OCI-M1 (cell line): ENCODE data around the gene YPEL2.
"Not testable (repeated sequence)": the region's sequence is repeated elsewhere in the genome, so short reads cannot be mapped to it uniquely, and the experiment has no call there.

Experiments used
- DNase-seq: peaks from one replicate; lab custom pipeline; 2025; lab: John Stamatoyannopoulos, UW

Gene YPEL2

DNA sequence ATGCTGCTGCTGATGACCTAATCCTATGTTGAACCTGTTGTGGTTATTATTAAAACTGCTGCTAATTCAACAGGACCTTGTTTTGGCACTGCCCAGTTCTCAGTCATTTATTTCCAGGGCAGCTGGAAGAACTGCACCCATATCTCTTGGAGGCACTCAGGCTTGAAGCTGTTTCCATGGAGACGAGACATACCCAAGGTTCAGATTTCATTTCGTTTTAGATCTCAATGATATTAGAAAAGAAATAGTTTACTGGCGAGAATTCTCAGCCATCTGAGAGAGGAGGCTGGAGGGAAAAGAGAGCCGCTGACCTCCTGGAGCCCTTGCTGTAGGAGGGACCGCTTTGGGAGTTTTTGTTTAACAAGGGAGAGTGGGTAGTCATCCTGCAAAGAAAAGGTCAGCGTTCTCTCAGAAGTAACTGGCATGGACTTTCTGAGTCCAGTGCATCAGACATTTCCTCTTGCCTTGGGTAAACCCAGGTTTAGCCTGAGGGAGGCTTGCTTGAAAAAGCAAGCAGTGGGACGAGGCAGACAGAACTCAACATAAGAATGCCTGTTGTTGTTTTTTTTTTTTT lies 75.4 kb downstream of the YPEL2 start:
- peak; percentile 12 for DNase-seq

DNA sequence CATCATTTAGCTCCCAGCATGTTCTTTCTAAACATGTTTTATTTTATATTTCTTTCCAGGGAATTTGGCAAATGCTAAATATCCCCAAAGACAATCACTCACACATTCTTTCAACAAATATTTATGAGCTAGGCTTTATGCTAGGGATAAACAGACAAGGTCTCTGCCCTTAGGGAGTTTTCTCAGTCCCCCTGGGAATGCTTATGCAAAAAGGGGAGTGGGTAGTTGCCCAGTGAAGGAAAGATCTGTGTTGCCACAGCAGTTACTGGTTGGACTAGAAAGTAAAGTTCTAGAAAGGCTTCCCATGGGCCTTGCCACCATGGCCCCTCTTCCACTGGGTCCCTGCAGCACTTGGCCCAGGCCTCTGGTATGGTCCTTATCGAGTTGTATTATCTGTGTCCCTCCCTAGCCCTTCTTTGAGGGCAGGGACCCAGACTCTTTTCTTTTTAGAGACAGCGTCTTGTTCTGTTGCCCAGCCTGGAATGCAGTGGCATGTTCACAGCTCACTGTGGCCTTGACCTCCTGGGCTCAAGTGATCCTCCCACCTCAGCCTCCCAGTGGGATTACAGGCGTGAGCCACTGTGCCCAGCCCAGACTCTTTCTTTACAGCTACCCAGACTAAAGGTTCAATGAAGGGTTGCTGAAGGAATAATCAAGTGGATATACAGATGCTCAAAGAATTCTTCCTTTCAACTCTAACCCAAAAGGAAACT lies 78.0 kb downstream of the YPEL2 start:
- no peak for DNase-seq

DNA sequence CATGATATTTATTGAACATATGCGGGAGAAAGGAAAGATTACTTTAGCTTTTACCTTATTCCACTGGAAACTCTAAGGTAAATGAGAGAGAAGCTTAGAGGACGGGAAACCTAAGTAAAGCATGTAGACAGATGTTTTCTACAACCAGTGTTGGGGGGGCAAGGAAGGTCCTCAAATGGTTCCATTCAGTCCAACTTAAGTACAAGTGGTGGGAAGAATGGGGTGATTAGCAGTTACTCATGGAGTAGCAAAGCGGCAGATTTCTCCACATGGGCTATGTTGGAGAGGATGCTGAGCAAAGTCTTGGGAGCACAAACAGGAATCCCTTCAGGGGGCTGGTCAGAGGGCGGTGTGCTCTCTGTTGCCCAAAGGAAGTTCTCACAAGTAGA lies 78.6 kb downstream of the YPEL2 start:
- no peak for DNase-seq

- not testable (repeated sequence) for DNase-seq
These were observed 81.0 kb downstream of the YPEL2 start for GRCh38 chr17:59412431-59412830.

GRCh38 chr17:59413014-59413766 lies 81.7 kb downstream of the YPEL2 start:
- DNase-seq = no peak

- peak; percentile 18 for DNase-seq
These were observed 83.9 kb downstream of the YPEL2 start for GRCh38 chr17:59415397-59415796.

- DNase-seq = peak; percentile 78
These were observed 84.7 kb downstream of the YPEL2 start for GRCh38 chr17:59416184-59416583.

GRCh38 chr17:59417452-59417851 lies 86.0 kb downstream of the YPEL2 start:
- DNase-seq = no peak

DNA sequence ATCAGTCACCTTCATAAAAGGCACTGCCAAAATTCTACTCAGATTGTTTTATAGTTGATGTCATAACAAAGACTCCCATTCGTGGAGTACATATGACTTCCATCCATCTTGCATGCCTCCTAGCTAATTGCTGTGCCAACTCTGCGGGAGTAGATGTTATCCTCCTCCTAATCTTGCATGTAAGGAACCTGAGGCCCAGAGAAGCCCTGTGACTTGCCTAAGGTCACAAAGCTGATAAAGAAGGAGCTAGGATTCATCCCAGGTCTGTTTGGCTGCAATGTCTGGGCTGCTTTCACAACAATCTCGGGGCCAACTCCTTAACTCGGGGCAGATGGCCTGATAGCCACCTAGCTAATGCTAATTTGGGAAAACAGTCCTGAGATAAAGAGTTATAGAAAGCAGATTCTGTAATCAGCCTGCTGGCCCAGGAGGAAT lies 87.3 kb downstream of the YPEL2 start:
- no peak for DNase-seq

- no peak for DNase-seq
These were observed 89.4 kb downstream of the YPEL2 start for GRCh38 chr17:59420901-59421300.

GRCh38 chr17:59421722-59422121 lies 90.3 kb downstream of the YPEL2 start:
- DNase-seq = no peak

- peak; percentile 74 for DNase-seq
These were observed 91.8 kb downstream of the YPEL2 start for GRCh38 chr17:59423137-59423724.

DNA sequence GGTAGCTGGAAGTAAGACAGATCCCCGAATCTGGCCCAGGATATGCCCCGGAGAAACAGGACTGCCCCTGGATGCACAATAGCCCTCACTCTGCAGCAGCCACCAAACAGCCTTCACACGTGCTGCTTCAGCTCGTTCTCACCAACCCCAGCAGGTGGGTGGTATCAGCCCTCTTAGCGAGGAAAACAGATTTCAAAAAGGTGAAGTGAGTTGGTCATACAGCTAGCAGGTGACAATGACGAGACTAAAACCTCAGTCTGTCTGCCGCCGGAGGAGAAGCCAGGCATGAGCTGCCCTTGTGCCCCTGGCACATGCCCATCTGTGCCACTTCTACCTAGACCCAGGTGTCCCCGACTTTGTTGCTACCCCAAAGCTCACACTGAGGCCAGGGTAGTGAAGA lies 92.4 kb downstream of the YPEL2 start:
- DNase-seq = no peak

DNA sequence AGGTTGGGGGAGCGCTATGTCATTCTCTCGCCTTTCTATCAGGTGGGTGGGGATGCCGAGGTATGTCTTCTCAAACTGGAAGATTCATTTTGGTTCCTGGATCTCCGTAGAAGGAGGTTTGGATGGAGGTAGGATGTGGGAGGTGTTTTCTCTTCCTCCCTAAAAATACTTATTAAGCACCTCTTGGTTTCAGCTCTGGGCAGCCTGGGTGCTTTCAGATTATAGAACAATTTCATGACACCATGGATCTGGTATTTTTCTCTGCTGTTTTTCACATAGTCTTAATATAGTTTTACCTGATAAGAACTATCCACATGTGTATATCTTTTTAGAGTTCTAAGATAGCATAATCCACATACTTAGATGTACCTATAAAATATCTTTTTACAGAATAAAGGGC lies 92.9 kb downstream of the YPEL2 start:
- DNase-seq = no peak

GRCh38 chr17:59425085-59425931 lies 93.9 kb downstream of the YPEL2 start:
- DNase-seq = no peak

- DNase-seq = no peak
These were observed 94.6 kb downstream of the YPEL2 start for GRCh38 chr17:59426031-59426430.

- DNase-seq = no peak
These were observed 96.0 kb downstream of the YPEL2 start for GRCh38 chr17:59427425-59427921.

- no peak for DNase-seq
These were observed 96.5 kb downstream of the YPEL2 start for GRCh38 chr17:59427996-59428395.

- DNase-seq = no peak
These were observed 97.5 kb downstream of the YPEL2 start for GRCh38 chr17:59428916-59429485.

- DNase-seq = no peak
These were observed 100.1 kb downstream of the YPEL2 start for GRCh38 chr17:59431601-59432000.

- no peak for DNase-seq
These were observed 101.2 kb downstream of the YPEL2 start for GRCh38 chr17:59432657-59433056.
